ENCODE data around the gene PROZ. TPM values are rescaled to one million over a fixed set of nuclear protein-coding genes. Genes with fewer than 3 reads are reported as not detected.

Gene PROZ, protein sequence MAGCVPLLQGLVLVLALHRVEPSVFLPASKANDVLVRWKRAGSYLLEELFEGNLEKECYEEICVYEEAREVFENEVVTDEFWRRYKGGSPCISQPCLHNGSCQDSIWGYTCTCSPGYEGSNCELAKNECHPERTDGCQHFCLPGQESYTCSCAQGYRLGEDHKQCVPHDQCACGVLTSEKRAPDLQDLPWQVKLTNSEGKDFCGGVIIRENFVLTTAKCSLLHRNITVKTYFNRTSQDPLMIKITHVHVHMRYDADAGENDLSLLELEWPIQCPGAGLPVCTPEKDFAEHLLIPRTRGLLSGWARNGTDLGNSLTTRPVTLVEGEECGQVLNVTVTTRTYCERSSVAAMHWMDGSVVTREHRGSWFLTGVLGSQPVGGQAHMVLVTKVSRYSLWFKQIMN
- total RNA-seq (2022; extraction: Qiagen RNA extraction; ENCODE audit: low read depth), result not detected in 5 replicates

DNA sequence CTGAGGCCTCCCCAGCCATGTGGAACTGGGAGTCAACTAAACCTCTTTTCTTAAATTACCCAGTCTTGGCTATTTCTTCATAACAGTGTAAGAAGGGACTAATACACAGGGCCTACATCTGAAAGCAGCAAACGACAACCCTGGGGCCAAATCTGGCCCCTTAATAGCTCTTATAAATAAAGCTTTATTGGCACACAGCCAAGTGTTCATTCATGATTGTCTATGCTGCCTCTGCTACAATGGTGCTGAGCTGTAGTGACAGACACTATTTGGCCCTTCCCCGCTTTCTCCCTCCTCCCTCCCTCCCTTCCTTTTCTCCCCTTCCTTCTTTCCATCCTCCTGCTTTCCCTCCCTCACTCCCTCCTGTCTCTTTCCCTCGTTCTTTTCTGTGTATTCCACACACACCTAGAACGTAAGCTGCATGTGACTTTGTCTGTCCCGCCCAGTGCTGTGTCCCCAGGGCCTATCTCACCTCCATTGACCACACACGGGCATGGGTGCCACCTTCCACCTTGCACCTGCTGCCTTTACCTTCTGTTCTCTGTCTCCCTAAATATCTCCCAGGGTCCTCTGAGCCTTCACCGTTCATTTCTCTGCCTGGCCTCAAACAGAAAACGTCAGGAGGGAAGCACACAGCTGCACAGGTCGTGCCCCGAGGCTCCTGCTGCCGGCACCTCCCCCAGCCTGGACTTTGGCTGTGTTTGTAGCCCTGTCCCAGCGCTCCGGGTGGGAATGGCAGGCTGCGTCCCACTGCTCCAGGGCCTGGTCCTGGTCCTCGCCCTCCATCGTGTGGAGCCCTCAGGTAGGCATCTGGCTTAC lies at the start of gene PROZ:
Gene PROZ (plus strand): TSS at position 720 of the 819 bp plus-strand sequence. CDS start 13 bp downstream, at position 733.

DNA sequence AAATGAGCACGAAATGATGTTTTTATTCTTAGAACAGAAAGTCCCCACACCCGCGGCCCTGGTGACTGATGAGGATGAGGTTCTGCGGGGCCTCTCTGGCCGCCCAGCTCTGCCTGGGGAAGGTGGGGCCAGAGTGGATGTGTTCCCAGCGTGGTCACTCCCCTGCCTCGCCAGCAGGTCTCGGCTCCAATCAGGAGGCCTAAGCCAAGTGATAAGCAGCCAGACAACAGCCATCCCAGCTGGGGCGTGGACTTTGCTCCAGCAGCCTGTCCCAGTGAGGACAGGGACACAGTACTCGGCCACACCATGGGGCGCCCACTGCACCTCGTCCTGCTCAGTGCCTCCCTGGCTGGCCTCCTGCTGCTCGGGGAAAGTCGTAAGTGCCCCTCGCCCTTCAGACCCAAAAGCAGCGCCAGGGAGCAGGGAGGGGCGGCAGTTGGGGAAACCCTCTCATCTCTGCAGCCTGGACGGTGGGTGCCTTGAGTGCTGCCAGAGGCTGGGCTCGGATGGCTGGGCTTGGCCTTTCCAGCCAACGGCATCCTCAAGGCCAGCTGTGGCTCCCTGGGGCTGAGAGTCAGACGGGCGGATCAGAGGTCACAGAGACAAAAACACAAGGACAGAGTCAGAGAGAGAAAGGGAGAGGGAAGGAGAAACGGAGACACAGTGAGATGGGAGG lies 35.8 kb upstream of the PROZ start, which contains the start of gene F10:
Gene F10 (plus strand): TSS at position 250 of the 676 bp plus-strand sequence. CDS start 57 bp downstream, at position 307.

DNA sequence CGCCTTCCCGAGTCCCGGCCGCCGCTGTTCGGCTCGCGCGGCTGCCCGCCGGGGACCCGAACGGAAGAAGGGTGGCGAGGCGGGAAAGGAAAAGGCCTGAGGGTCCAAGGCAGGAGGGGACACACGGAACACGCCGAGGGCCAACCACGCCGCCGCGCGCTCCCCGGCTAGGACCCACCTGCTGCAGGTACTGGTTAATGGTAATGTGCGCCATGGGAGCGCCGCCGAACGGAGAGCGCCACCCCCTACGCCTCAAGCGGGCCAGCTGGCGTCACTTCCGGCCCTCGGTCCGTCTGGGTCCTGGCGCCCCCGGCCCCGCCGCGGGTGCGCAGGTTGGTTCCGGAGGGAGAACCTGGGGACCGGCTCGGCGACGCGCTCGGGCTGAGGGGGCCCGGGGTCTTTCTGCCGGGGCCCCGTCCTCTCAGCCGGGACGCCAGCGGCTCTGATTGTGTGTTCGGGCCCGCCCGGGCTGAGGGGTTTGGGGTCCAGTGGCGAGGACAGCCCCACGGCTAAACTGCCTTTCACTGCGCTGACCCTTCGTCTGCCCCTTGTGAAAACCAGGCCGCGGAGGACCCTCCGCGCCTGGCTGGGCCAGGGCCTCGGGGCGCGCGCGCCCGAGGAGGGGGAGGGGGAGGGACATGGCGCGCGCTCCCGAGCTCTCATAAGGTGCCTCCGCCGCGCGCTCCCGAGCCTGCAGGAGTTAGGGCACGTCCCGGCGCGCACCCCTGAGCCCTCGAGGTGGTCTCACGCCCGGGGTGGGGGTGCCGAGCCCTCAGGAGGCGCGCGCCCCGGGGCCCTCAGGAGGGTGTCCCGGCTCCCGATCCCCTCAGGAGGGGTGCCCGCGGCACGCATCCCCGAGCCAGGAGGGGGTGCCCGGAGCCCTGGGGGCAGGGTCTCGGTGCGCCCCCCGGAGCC lies 50.2 kb downstream of the PROZ start, which contains the start of gene PCID2:
Gene PCID2 (minus strand): TSS at position 249 of the 915 bp plus-strand sequence. CDS start 35 bp downstream, at position 214.

DNA sequence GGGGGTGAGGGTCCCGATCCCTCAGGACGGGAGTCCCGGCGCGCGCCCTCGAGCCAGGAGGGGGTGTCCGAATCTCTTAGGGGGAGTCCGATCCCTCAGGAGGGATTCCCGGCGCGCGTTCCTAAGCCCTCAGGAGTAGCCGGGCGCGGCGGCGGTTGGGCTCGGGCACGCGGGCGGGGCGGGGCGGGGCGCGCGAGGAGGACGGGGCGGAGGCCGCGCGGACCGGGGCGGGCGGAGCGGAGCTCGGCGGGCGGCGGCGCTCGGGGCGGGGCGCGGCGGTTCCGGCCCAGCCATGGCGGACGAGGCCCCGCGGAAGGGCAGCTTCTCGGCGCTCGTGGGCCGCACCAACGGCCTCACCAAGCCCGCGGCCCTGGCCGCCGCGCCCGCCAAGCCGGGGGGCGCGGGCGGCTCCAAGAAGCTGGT lies 50.9 kb downstream of the PROZ start, which contains the start of gene CUL4A:
Gene CUL4A (plus strand): TSS at position 278 of the 423 bp plus-strand sequence. CDS start 15 bp downstream, at position 293.

Other genes with a start within 250 kb of the PROZ start
- gene MCF2L, start 189.4 kb upstream of the PROZ start, total RNA-seq (2022; extraction: Qiagen RNA extraction; ENCODE audit: low read depth), result 0.25 to 0.51 TPM (median 0.27 TPM) in 5 replicates
- 0.06 to 0.14 TPM (median 0.10 TPM) in 4 of 5 replicates, not detected in the other for gene F7, start 52.9 kb upstream of the PROZ start, total RNA-seq (2022; extraction: Qiagen RNA extraction; ENCODE audit: low read depth)
- 0.05 TPM in 1 of 5 replicates, not detected in the others for gene F10, start 35.8 kb upstream of the PROZ start, total RNA-seq (2022; extraction: Qiagen RNA extraction; ENCODE audit: low read depth)
- gene PCID2, start 50.0 kb downstream of the PROZ start, total RNA-seq (2022; extraction: Qiagen RNA extraction; ENCODE audit: low read depth), result 42.1 to 45.3 TPM (median 42.5 TPM) in 5 replicates
- gene CUL4A, start 51.0 kb downstream of the PROZ start, total RNA-seq (2022; extraction: Qiagen RNA extraction; ENCODE audit: low read depth), result 50.7 to 69.5 TPM (median 54.8 TPM) in 5 replicates
- 74.4 to 90.3 TPM (median 88.9 TPM) in 5 replicates for gene LAMP1, start 138.6 kb downstream of the PROZ start, total RNA-seq (2022; extraction: Qiagen RNA extraction; ENCODE audit: low read depth)
- 1.2 to 1.7 TPM (median 1.4 TPM) in 5 replicates for gene GRTP1, start 205.5 kb downstream of the PROZ start, total RNA-seq (2022; extraction: Qiagen RNA extraction; ENCODE audit: low read depth)

Measured in A549 treated with CpdA at 1 μM for 4 hours (cell line).